ENCODE results near the gene PLA2G7.

DNA sequence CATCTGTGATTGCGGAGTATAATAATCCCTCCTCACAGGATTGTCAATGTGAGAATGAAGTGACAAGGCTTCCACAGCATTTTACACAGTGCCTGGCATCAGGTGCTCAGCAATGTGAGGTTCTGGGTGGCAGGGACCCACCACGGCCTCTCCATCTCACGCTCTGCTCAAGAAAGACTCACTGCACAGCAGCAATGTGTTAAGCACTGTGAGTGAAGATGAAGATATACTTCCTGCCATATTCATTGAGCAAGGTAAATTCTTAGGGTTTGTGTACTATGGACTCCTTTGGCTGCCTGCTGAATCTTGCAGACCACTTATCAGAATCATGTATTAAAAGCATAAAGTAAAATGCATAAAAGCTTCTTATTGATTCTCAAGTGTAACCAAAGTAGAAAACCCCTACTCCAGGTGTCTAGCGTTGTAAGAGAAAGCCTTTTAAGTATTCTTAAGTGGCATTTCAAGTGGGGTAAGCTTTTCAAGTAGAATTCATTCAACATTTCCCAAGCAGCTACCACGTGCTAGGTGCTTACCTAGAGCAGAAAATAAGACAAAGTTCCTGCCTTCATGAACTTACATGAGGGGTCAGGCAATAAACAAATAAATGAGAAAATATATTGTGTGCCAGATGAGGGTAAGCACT is 41.0 kb upstream of the PLA2G7 start:
- TF ChIP-seq CTCF (IDR thresholded peaks at IDR 0.05 in 8 of 11, conservative IDR thresholded peaks at IDR 0.05 in 3 of 11), result no peak
- TF ChIP-seq POLR2A (IDR thresholded peaks at IDR 0.05), result no peak
- no peak for TF ChIP-seq POLR2AphosphoS5 (IDR thresholded peaks at IDR 0.05)
